ENCODE data around the gene MVD. TPM values are rescaled to one million over a fixed set of nuclear protein-coding genes. Genes with fewer than 3 reads are reported as not detected.
A peak's percentile ranks its signal among the peaks of the same experiment; 100 is the strongest.

Gene MVD
- total RNA-seq, 6 experiments from 2014 or later, result 10.2 to 57.1 (median 15.2) TPM

GRCh38 chr16:88617268-88618031, 45.4 kb downstream of the MVD start:
- DNase-seq (no peak), ATAC-seq (peak in 1 of 4 donors; percentile 2)
- no peaks in the 10 kb centered on the region for H3K9me3 ChIP-seq
- peak overlapping the region in 1 of 3 donors; percentile 63 for H3K27ac ChIP-seq
- H3K4me3 ChIP-seq, result no peak overlapping the region
- TF ChIP-seq POLR2A (IDR thresholded peaks at IDR 0.05) (no peak), CTCF (IDR thresholded peaks at IDR 0.05) (no peak)
- H3K4me1 ChIP-seq, result peaks cover 0 to 42% (median 22%) of the 10 kb centered on the region in 4 donors
- H3K36me3 ChIP-seq, result peaks cover 0 to 5% (median 2%) of the 10 kb centered on the region in 4 donors
- intact Hi-C loops (cut with DNase I), result no loop called here
- 84% methylated on average over 10 of the region's 20 CpGs for WGBS (ENCODE audit: insufficient coverage, low coverage, low lambda C conversion rate, missing lambda C conversion rate)
- H3K27me3 ChIP-seq, result no peaks in the 10 kb centered on the region

- 86% methylated on average over 5 of the region's 12 CpGs for whole genome bisulfite sequencing (ENCODE audit: insufficient coverage, low coverage, low lambda C conversion rate, missing lambda C conversion rate)
- Histone ChIP-seq H3K4me1 (peaks cover 0 to 42% (median 22%) of the 10 kb centered on the region in 4 donors), H3K36me3 (no peaks in the 10 kb centered on the region), H3K4me3 (no peak overlapping the region), H3K27ac (peak overlapping the region in 1 of 3 donors; percentile 47), H3K9me3 (no peaks in the 10 kb centered on the region), H3K27me3 (no peaks in the 10 kb centered on the region)
- ATAC-seq (no peak), DNase-seq (no peak)
- TF ChIP-seq CTCF (IDR thresholded peaks at IDR 0.05) (no peak), POLR2A (IDR thresholded peaks at IDR 0.05) (no peak)
- intact Hi-C loops (cut with DNase I), result no loop called here
Observed at GRCh38 chr16:88616736-88617135, 46.2 kb downstream of the MVD start.

- Histone ChIP-seq H3K4me1 (peaks cover 0 to 42% (median 22%) of the 10 kb centered on the region in 4 donors), H3K4me3 (no peak overlapping the region), H3K36me3 (peaks cover 0 to 4% (median 0%) of the 10 kb centered on the region in 4 donors), H3K9me3 (no peaks in the 10 kb centered on the region), H3K27me3 (no peaks in the 10 kb centered on the region), H3K27ac (peak overlapping the region in 1 of 3 donors; percentile 47)
- TF ChIP-seq POLR2A (IDR thresholded peaks at IDR 0.05) (no peak), CTCF (IDR thresholded peaks at IDR 0.05) (no peak)
- ATAC-seq, result peak; percentile 63 to 75 (median 74)
- intact Hi-C loops (cut with DNase I), result no loop called here
- peak; percentile 91 to 93 (median 92) for DNase-seq
- 21% methylated on average over 12 of the region's 13 CpGs for WGBS (ENCODE audit: insufficient coverage, low coverage, low lambda C conversion rate, missing lambda C conversion rate)
Observed at GRCh38 chr16:88616320-88616719, 46.6 kb downstream of the MVD start.

- ATAC-seq, result no peak
- Histone ChIP-seq H3K36me3 (peaks cover 0 to 6% (median 3%) of the 10 kb centered on the region in 4 donors), H3K27me3 (no peaks in the 10 kb centered on the region), H3K9me3 (no peaks in the 10 kb centered on the region), H3K27ac (no peak overlapping the region), H3K4me3 (no peak overlapping the region), H3K4me1 (peaks cover 0 to 42% (median 22%) of the 10 kb centered on the region in 4 donors)
- TF ChIP-seq POLR2A (IDR thresholded peaks at IDR 0.05) (no peak), CTCF (IDR thresholded peaks at IDR 0.05) (no peak)
- intact Hi-C loops (cut with DNase I), result no loop called here
- DNase-seq, result no peak
- 91% methylated on average over 18 of the region's 19 CpGs for WGBS (ENCODE audit: insufficient coverage, low coverage, low lambda C conversion rate, missing lambda C conversion rate)
Observed at GRCh38 chr16:88614818-88615580, 47.9 kb downstream of the MVD start.

All from right lobe of liver (tissue), 6 donors.